NCI-H1417 treated with DMSO at 0.1 percent for 48 hours (cell line): ENCODE measurements around the gene PPP3CB.
"Not testable (repeated sequence)": the region's sequence is repeated elsewhere in the genome, so short reads cannot be mapped to it uniquely, and the experiment has no call there.

Source experiments
- DNase-seq: peaks from one replicate; lab custom pipeline; 2025; lab: John Stamatoyannopoulos, UW

Gene PPP3CB

DNA sequence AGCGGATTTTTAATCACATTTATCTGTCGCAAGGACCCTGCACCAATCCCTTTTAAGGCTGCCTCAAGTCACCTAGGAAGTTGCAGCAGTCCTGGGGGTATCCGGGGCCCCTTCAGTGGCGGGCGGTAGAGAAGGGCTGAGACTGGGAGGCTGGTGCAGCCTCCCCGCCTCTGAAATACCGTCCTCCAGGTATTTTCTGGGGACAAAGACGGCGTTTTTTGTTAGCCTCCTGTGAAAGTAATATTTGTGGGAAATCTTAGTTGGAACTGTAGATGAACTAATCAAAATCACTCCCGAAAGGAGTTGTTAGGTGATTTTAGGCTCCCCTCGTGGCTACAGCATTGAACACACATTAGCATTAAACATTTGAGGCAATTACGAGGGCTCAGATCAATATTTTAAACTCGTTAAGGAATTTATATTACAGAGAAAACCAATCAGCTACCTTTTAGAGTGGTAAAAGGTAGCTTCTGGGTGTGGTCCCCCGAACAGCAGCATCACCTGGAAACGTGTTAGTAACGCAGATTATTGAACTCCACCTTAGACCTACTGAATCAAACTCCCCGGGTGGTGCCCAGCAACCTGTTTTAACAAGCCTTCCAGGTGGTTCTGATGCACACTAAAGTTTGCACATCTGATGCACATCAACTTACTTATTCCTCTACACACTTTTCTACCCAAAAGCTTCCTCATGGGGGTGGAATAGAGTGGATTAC is 81.4 kb downstream of the PPP3CB start:
- DNase-seq: peak; percentile 1

DNA sequence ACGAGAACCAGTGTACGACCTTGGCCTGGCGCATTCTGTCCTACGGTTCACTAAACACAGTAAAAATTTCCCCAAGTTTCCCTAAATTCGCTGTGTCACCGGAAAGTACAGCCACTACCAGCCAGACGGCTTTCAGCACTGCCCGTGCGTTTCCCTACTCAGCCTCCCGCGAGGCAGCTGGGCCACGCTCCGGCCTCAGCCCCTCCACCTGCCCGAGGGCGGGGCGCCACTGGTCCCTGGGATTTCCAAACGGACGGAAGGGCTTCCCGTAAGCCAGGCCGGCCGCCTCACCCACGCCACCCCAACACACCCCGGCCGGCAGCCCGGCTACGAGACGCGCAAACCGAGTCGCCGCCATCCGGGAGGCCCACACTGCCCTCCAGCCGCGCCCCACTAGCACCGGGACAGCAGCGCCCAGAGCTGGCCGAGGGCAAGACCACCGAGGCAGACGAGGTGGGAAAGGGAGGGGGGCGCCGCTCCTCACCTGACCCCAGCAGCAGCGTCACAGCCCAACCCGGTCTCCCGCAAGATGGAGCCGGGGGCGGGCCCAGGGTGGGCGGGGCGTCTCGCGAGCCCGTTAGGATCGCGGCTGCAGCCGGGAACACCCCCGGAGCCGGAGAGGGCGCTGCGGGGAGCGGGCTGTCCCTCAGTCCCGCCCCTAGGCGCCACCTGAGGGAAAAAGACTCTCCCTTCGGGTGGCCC is 82.1 kb downstream of the PPP3CB start, which contains the start of gene ANXA7:
ANXA7 (minus strand) TSS at position 531 of the 702 bp plus-strand sequence. CDS start 13,202 bp downstream, outside the sequence.
- peak; percentile 33 for DNase-seq

DNA sequence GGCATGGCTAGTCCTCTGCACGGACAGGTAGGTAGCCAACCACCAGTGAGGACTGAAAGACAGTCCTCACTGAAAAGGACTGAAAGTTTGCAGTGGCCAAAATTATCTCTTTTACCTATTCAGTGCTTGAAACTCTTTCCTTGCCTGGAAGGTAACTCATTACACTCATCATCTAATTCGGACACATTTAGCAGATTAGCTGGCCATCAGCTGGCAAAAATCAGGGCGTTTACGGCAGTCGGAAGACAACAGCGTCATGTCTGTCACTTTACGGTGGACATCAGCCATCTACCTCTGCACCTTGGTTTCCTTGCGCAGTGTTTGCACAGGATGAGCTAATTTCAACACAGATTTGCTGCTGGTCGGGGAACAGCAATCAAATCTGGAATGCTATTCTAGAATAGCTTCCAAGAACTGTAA is 82.7 kb downstream of the PPP3CB start:
- no peak for DNase-seq

DNA sequence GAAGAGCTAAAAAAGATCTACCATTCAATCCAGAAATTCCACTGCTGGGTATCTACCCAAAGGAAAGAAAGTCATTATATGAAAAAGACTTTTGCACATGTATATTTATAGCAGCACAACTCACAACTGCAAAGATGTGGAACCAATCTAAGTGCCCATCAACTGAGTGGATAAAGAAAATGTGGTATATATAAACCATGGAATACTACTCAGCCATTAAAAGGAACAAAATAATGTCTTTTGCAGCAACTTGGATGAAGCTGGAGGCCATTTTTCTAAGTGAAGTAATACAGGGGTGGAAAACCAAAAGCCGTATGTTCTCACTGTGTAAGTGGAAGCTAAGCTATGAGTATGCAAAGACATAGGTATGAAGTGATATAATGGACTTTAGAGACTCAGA is 84.9 kb downstream of the PPP3CB start:
- DNase-seq: no peak

DNA sequence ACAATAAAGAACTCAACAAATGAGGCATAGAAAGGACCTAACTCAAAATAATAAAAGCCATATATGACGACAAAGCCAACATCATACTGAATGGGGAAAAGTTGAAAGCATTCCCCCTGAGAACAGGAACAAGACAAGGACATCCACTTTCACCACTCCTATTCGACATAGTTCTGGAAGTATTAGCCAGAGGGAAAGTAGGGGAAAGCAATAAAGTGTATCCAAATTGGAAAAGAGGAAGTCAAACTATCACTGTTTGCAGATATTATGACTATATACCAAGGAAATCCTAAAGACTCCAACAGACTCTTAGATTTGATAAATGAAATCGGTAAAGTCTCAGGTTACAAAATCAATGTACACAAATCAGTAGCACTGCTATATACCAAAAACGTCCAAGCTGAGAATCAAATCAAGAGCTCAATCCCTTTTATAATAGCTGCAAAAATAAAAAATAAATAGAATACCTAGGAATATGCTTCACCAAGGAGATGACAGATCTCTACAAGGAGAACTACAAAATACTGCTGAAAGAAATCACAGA is 86.8 kb downstream of the PPP3CB start:
- DNase-seq: no peak

DNA sequence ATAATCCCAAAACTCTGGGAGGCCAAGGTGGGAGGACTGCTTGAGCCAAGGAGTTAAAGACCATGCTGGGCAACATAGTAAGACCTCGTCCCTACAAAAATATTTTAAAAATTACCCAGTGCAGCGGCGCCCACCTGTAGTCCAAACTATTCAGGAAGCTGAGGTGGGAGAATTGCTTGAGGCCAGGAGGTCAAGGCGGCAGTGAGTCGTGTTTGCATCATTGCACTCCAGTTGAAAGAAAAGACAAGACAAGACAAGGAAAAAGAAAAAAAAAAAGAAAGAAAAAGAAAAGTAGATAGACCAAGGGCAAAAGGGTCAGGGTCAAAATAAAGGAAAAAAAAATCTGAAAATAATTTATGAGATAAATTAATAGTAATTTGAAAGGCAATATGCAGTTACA is 87.8 kb downstream of the PPP3CB start:
- no peak for DNase-seq

DNA sequence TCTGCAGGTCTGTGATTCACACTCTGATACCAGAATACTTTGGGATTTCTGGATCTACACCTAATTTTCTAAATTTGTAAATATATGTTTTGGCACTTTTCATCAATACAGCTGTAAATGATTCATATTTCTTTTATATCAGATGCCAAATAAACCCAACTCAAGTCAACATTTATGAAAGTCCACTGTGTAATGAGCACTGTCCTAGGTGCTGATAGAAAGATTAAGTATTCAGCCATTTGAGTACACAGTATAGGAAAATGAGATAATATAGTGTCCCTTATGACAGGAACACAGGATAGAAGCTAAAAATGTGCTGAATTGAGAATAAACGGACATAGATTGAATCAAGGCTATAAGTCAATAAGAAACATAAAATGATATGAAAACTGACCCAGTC is 88.3 kb downstream of the PPP3CB start:
- no peak for DNase-seq

DNA sequence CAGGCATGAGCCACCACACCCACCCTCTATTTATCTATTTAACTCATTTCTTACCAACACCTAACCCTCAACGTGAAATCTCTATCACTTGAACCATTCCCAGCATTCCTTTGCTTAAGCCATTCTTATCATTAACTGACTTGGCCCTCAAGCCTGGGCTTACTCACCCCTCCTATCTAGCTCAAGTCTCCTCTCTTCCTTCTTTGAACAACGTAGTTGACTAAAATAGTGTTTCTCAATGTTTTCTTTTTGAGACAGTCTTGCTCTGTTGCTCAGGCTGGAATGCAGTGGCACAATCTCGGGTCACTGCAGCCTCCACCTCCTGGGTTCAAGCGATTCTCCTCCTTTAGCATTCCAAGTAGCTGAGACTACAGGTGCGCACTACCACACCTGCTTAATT is 89.0 kb downstream of the PPP3CB start:
- DNase-seq: no peak

DNA sequence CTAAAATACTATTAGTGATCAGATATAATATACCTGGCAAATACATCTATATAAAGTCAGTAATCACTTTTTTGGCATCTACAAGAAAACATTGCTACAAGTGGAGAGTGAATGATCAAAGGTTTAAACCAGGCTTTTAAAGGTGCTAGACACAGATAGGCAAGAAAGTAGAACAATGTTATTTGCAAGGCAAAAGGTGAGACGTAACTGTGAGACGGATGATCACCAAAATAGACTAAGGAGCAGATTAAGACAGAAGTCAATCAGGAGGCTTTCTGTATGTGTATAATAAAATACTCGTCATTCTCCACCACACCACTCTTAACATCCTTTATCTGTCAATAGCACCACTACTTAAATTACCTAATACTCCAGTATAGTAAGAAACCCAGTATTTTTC is 90.3 kb downstream of the PPP3CB start:
- no peak for DNase-seq

DNA sequence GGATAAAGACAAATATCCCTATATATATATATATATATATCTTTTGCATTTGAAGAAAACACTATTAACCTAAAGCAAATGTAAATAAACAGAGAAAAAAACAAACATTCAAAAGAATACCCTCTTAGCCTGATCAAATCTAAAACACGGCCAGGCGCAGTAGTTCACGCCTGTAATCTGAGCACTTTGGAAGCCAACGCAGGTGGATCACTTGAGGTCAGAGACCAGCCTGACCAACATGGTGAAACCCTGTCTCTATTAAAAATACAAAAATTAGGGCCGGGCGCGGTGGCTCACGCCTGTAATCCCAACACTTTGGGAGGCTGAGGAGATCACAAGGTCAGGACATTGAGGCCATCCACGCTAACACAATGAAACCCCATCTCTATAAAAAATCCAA is 91.1 kb downstream of the PPP3CB start:
- DNase-seq: no peak

DNA sequence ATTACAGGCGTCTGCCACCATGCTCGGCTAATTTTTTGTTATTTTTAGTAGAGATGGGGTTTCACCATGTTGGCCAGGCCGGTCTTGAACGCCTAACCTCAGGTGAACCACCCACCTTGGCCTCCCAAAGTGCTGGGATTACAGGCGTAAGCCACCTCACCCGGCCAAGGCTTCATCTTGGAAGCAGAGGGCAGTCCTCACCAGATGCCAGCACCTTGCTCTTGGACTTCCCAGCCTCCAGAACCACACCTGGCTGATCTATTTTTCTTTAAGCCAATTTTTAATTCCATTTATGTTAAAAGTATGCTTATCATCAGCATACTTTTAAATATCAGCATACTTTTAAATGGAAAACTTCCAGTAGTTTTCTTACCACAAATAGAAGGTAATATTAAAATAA is 94.2 kb downstream of the PPP3CB start:
- DNase-seq: no peak

DNA sequence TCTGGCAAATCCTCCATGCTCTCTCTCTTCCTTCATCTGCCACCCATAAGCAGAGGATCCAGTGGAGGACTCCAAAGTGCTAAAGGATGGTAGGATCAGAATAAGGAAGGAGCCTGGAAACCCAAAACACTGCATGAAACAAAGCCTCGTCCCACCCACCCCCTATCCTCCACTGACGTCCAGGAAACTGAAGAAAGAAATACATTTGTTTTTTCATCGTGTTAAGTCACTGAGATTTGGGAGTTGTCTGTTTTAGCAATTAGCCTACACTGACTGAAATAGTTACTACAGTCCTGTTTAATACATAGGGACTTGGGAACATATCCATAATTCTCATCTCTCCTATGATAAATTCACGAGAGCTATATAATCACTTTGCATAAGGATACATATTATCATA is 96.8 kb downstream of the PPP3CB start:
- no peak for DNase-seq

DNA sequence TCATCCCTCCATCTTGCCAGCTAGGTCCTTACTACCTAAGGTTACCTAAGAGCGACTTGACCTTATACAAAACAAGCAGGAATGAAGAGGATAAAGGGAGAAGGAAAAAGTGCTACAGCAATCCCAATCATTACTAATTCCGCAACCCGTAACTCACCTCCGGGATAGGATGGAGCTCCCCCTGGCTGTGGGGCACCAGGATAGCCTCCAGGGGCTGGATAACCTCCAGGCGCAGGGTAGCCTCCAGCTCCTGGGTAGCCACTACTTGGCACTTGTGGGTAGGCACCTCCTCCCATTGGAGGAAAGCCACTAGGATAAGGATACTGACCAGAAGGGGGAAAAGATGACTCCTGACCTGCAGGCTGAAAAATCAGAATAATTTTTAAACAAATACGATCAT is 97.8 kb downstream of the PPP3CB start:
- DNase-seq: no peak

DNA sequence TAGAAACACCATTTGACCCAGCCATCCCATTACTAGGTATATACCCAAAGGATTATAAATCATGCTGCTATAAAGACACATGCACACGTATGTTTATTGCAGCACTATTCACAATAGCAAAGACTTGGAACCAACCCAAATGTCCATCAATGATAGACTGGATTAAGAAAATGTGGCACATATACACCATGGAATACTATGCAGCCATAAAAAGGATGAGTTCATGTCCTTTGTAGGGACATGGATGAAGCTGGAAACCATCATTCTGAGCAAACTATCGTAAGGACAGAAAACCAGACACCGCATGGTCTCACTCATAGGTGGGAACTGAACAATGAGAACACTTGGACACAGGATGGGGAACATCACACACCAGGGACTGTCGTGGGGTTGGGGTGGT is 101.5 kb downstream of the PPP3CB start:
- DNase-seq: not testable (repeated sequence)

DNA sequence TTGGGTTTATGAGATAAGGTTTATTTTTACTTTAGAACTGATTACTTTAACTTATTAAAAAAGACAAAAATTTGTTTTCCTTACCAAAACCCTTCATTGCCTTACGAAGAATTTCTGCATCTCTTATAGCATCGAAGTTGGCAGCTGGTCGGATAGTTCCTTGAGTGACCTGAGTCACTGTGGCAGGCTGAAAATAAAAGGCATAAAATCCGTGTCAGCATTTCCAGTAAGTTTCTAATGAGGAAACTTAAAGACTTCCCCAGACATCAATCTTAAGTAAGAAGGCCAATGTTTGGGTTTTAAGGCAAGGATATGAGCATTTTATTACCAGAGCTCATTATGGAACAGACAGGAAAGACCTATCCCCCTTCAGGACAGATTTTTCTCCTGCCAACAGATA is 107.6 kb downstream of the PPP3CB start:
- no peak for DNase-seq

DNA sequence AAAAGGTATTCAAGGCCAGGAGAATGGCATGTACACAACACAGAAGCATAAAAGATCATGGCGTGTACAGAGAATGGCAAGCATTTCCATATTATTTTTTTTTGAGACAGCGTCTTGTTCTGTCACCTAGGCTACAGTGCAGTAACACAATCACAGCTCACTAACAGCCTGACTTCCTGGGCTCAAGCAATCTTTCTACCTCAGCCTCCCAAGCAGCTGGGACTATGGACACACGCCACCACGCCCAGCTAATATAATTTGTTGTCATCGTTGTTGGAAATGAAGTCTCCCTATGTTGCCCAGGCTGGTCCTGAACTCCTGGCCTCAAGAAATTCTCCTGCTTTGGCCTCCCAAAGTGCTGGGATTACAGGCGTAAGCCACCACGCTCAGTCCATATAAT is 109.2 kb downstream of the PPP3CB start:
- no peak for DNase-seq
